Activated CD8-positive, alpha-beta memory T cell treated with anti-CD3 and anti-CD28 coated beads for 36 hours (primary cell): ENCODE measurements around the gene TMEM270. TPM values are rescaled to one million over a fixed set of nuclear protein-coding genes. Genes with fewer than 3 reads are reported as not detected.
"Not testable (repeated sequence)": the region's sequence is repeated elsewhere in the genome, so short reads cannot be mapped to it uniquely, and the experiment has no call there.

ENCODE experiments used
- CTCF ChIA-PET: fragments of 350-600 bp; sonication (Branson Sonifier 250); formaldehyde crosslinking; loops from one replicate; lab custom pipeline; 2021; ENCODE audit warnings: antibody characterized with exemption; lab: Charles Lee
- POLR2A ChIA-PET: fragments of 350-600 bp; sonication (Branson Sonifier 250); formaldehyde crosslinking; loops from one replicate; lab custom pipeline; 2021; ENCODE audit warnings: antibody characterized with exemption; lab: Charles Lee
- total RNA-seq, 2 experiments: library from RNA; stranded (reverse); gene quantifications; one replicate each; pipeline ENCODE4 v1.2.3, GENCODE V29; 2021

The TMEM270 gene
- total RNA-seq = not detected

GRCh38 chr7:73860859-73861258 is at the start of gene TMEM270:
Gene TMEM270 (plus strand): TSS chr7:73861159. CDS start chr7:73861195, 36 bp downstream.
- ChIA-PET CTCF (no interaction called here), POLR2A (no interaction called here)

GRCh38 chr7:73811760-73812168 is 49.2 kb upstream of the TMEM270 start:
- CTCF ChIA-PET = interaction anchor here (0.6 to 1.9 kb wide), 3 partner anchors 43 to 210 kb away, joined by 3 to 8 read pairs (median 4); no protein-coding TSS in a partner anchor
- POLR2A ChIA-PET = no interaction called here

- ChIA-PET CTCF (interaction anchor here (1.4 to 1.9 kb wide), 2 partner anchors 38 to 42 kb away, joined by 3 to 8 read pairs; no protein-coding TSS in a partner anchor), POLR2A (no interaction called here)
Observed at GRCh38 chr7:73812996-73813395, 48.0 kb upstream of the TMEM270 start.

- ChIA-PET POLR2A (interaction anchor here (0.6 kb wide), 1 partner anchor 639 kb away, joined by 3 read pairs; no protein-coding TSS in a partner anchor), CTCF (interaction anchor here (3.0 kb wide), 1 partner anchor 40 kb away, joined by 12 read pairs; no protein-coding TSS in a partner anchor)
Observed at GRCh38 chr7:73815436-73815835, 45.5 kb upstream of the TMEM270 start.

DNA sequence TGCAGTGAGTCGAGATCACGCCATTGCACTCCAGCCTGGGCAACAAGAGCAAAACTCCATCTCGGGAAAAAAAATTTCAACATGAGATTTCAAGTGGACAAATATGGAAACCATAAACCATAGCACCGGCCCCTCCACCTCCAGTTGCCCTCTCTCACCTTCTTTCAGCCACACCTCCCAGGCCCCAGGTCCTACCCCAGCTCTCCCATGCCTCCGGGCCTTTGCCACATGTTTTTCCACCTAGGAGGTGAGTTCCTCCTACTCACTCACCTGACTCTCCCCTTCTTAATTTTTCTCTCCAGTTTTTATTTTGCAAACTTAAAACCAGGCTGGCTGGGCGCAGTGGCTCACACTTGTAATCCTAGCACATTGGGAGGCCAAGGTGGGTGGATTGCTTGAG is 43.8 kb upstream of the TMEM270 start:
- POLR2A ChIA-PET = no interaction called here
- CTCF ChIA-PET = interaction anchor here (0.7 kb wide), 1 partner anchor 51 kb away, joined by 4 read pairs; no protein-coding TSS in a partner anchor

GRCh38 chr7:73820013-73820412 is 40.9 kb upstream of the TMEM270 start:
- ChIA-PET CTCF (interaction anchor here (1.3 kb wide), 1 partner anchor 35 kb away, joined by 5 read pairs; no protein-coding TSS in a partner anchor), POLR2A (no interaction called here)

- POLR2A ChIA-PET, CTCF ChIA-PET: not testable (repeated sequence)
Observed at GRCh38 chr7:73821597-73822285, 39.2 kb upstream of the TMEM270 start.

- ChIA-PET CTCF (interaction anchor here (1.2 kb wide), 1 partner anchor 32 kb away, joined by 3 read pairs; no protein-coding TSS in a partner anchor), POLR2A (no interaction called here)
Observed at GRCh38 chr7:73822319-73823173, 38.4 kb upstream of the TMEM270 start.

GRCh38 chr7:73823257-73823656 is 37.7 kb upstream of the TMEM270 start:
- ChIA-PET CTCF (interaction anchor here (1.2 kb wide), 1 partner anchor 32 kb away, joined by 3 read pairs; no protein-coding TSS in a partner anchor), POLR2A (no interaction called here)

GRCh38 chr7:73823873-73824592 is 36.9 kb upstream of the TMEM270 start:
- POLR2A ChIA-PET = no interaction called here
- CTCF ChIA-PET = no interaction called here

GRCh38 chr7:73824986-73825385 is 36.0 kb upstream of the TMEM270 start:
- CTCF ChIA-PET = no interaction called here
- POLR2A ChIA-PET = no interaction called here

GRCh38 chr7:73827567-73828106 is 33.3 kb upstream of the TMEM270 start:
- ChIA-PET POLR2A (no interaction called here), CTCF (interaction anchor here (2.1 kb wide), 1 partner anchor 27 kb away, joined by 10 read pairs; no protein-coding TSS in a partner anchor)

DNA sequence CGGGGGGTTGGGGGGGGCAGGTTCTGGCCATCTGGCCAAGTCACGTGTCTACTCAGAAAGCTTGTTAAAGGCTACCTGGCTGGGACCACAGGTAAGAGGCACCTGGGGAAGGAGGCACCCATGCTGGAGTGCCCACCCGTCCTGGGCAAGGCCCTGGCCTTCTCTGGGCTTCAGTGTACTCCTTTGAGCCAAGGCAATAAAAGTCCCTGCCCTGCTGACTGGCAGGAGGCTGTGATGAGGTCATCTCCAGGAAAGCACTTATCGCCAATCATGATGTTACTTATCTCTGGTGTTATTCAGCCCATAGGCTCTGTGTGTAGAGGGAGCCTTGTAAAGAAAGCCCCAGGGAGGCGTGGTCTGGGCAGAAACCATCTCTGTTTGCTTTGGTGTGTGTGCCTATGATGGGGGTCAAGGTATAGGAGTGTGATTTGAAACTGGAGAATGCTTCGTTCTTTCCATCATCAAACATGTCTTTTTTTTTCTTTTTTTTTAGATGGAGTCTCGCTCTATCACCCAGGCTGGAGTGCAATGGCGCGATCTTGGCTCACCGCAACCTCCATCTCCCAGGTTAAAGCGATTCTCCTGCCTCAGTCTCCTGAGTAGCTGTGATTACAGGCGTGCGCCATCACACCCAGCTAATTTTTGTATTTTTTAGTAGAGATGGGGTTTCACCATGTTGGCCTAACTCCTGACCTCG is 32.7 kb upstream of the TMEM270 start:
- CTCF ChIA-PET = interaction anchor here (2.1 kb wide), 1 partner anchor 27 kb away, joined by 10 read pairs; no protein-coding TSS in a partner anchor

DNA sequence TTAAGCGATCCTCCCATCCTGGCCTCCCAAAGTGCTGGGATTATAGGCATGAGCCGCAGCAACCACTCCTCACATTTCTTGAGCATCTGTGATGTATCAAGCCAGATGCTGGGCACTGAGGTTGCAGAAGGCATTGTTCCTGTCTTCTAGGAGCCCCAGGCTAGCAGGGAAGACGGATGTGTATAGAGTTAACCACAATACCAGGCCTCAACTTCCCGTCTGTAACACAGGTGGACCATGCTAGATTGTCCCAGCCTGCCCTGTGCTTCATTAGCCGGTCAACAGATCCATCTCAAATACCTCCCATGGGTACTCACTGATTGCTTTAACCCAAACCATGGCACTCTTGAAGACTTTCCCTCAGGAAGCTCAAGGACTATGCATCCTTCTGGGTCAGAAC is 32.0 kb upstream of the TMEM270 start:
- ChIA-PET CTCF (interaction anchor here (1.0 to 1.2 kb wide), 2 partner anchors 22 to 26 kb away, joined by 3 read pairs; no protein-coding TSS in a partner anchor), POLR2A (no interaction called here)

More for the DNA sequence above, 32.7 kb upstream of the TMEM270 start:
- POLR2A ChIA-PET = no interaction called here

GRCh38 chr7:73829505-73829904 is 31.5 kb upstream of the TMEM270 start:
- ChIA-PET POLR2A (no interaction called here), CTCF (interaction anchor here (1.0 to 1.2 kb wide), 2 partner anchors 22 to 25 kb away, joined by 3 read pairs; no protein-coding TSS in a partner anchor)

DNA sequence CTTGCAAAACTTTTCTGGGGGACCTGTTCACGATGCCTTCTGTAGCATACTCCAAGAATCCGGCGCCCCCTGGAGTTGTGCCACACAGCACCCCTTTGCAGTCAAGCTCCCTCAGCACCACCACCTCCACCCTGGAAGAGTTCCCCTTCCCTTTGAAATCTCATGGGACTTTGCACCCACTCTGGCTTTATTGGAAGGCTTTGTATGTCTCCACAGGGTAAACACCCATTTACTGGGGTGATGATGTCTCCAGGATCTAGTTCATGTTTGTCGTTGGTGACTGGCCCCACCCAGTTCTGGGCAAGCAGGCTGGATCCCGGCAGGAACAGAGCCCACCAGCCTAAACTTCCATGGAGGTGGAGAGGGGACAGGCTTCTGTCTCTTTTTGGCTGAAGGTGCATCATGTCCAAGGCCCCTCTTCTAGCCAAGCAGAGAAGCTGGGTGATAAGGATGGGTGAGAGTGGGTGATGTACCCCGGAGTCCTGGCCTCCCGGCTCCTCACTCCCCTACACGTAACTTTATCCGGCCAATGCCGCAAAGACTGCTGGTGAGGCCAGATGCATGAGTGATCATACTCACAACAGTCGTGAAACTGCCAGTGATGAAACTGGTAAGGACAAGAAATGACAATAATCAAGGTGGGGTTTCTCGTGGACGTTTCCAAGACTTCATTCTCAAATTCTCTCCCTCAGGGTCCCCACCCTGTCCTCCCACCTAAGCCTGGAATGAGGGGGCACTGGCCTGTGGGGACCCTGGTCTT is 30.9 kb upstream of the TMEM270 start:
- ChIA-PET POLR2A (no interaction called here), CTCF (interaction anchor here (1.2 kb wide), 1 partner anchor 25 kb away, joined by 3 read pairs; no protein-coding TSS in a partner anchor)
